Naive thymus-derived CD4-positive, alpha-beta T cell (primary cell): ENCODE data around the gene UBE3B. TPM values are rescaled to one million over a fixed set of nuclear protein-coding genes. Genes with fewer than 3 reads are reported as not detected.

ENCODE experiments used
- ATAC-seq: fragments of 150-1000 bp; cut with Tn5 transposase; 2 replicates; pipeline ENCODE4 v1.10.0; 2021; ENCODE audit warnings: mild to moderate bottlenecking, moderate library complexity
- CTCF ChIA-PET: fragments of 350-600 bp; sonication (Branson Sonifier 250); formaldehyde crosslinking; loops from one replicate; lab custom pipeline; 2021; ENCODE audit warnings: antibody characterized with exemption; lab: Charles Lee
- POLR2A ChIA-PET: fragments of 350-600 bp; sonication (Branson Sonifier 250); formaldehyde crosslinking; loops from one replicate; lab custom pipeline; 2021; ENCODE audit warnings: antibody characterized with exemption, inconsistent platforms; lab: Charles Lee
- DNase-seq, 9 donors: peaks; one replicate each; pipeline versions ENCODE4 v3.0.0 to v3.0.0-alpha.2; 2020 to 2022; ENCODE audit warnings: mixed read lengths in 1 of 9
- H3K27ac ChIP-seq: one replicate; pipeline ENCODE4 v1.7.0; 2013; ENCODE audit warnings: mild to moderate bottlenecking, low read depth, low read length, moderate library complexity
- H3K27me3 ChIP-seq, 2 donors: one replicate each; pipeline ENCODE4 v1.7.0; 2013; ENCODE audit warnings: low read length in 2 of 2, mild to moderate bottlenecking in 2 of 2, moderate library complexity in 2 of 2; ENCODE audit not compliant: control insufficient read depth in 2 of 2, insufficient read depth in 2 of 2
- H3K36me3 ChIP-seq, 3 experiments: 1 replicate in 2 of 3; 2 replicates in 1 of 3; pipeline ENCODE4 v1.7.0; 2013; ENCODE audit warnings: low read length in 3 of 3, mild to moderate bottlenecking in 3 of 3, moderate library complexity in 1 of 3; ENCODE audit not compliant: insufficient read depth in 3 of 3, control insufficient read depth in 2 of 3
- H3K4me1 ChIP-seq, 2 donors: one replicate each; pipeline ENCODE4 v1.7.0; 2013; ENCODE audit warnings: low read length in 2 of 2, mild to moderate bottlenecking in 2 of 2, moderate library complexity in 1 of 2; ENCODE audit not compliant: control insufficient read depth in 2 of 2, insufficient read depth in 2 of 2
- H3K4me3 ChIP-seq: 2 replicates; pipeline ENCODE4 v1.7.0; 2013; ENCODE audit warnings: mild to moderate bottlenecking, low read length
- H3K9me3 ChIP-seq, 3 experiments: 1 replicate in 2 of 3; 2 replicates in 1 of 3; pipeline ENCODE4 v1.7.0; 2013; ENCODE audit warnings: low read length in 3 of 3; ENCODE audit not compliant: control insufficient read depth in 2 of 3
- H3K27ac Mint-ChIP-seq, 9 donors: one replicate each; pipeline ENCODE4 v1.8.0; 2020 to 2022; ENCODE audit warnings: mixed read lengths in 9 of 9, mild to moderate bottlenecking in 8 of 9, moderate library complexity in 5 of 9, inconsistent platforms in 2 of 9
- H3K27me3 Mint-ChIP-seq, 5 donors: one replicate each; pipeline ENCODE4 v1.8.0; 2021 to 2022; ENCODE audit warnings: mixed read lengths in 5 of 5, mild to moderate bottlenecking in 1 of 5
- H3K36me3 Mint-ChIP-seq, 5 donors: one replicate each; pipeline ENCODE4 v1.8.0; 2020 to 2022; ENCODE audit warnings: mixed read lengths in 5 of 5, mild to moderate bottlenecking in 3 of 5, inconsistent platforms in 1 of 5
- H3K4me1 Mint-ChIP-seq, 7 donors: one replicate each; pipeline ENCODE4 v1.8.0; 2020 to 2022; ENCODE audit warnings: mixed read lengths in 7 of 7, mild to moderate bottlenecking in 3 of 7, inconsistent platforms in 1 of 7
- H3K4me3 Mint-ChIP-seq, 10 donors: one replicate each; pipeline ENCODE4 v1.8.0; 2020 to 2022; ENCODE audit warnings: mild to moderate bottlenecking in 10 of 10, mixed read lengths in 10 of 10, moderate library complexity in 6 of 10, inconsistent platforms in 2 of 10
- H3K9me3 Mint-ChIP-seq, 11 donors: one replicate each; pipeline ENCODE4 v1.8.0; 2020 to 2022; ENCODE audit warnings: mixed read lengths in 11 of 11, mild to moderate bottlenecking in 4 of 11, inconsistent platforms in 1 of 11, moderate library complexity in 1 of 11
- intact Hi-C, 2 donors: fragments of 100-400 bp; cut with micrococcal nuclease; formaldehyde crosslinking; loops; one replicate each; pipeline ENCODE4 v1.15.1; 2023
- polyA plus RNA-seq, 2 donors: library from polyadenylated mRNA; unstranded; fragments of 300-500 nt; fragmentation: Illumina TruSeq; gene quantifications; one replicate each; pipeline ENCODE4 v1.2.3, GENCODE V29; 2021
- total RNA-seq, 6 experiments: library from RNA in 5 of 6; stranded (reverse) in 5 of 6; gene quantifications; 1 replicate in 5 of 6; 2 replicates in 1 of 6; pipeline ENCODE4 v1.2.3 and lab custom pipeline; 2021 to 2026

UBE3B gene
- total and polyA plus RNA-seq, 7 experiments from 2014 or later = 20.2 to 62.8 (median 34.9) TPM

- Mint-ChIP-seq H3K27me3 (no peaks in the 10 kb centered on the region), H3K4me1 (peaks cover 0 to 2% (median 0%) of the 10 kb centered on the region in 7 donors), H3K36me3 (peaks cover 1 to 57% (median 12%) of the 10 kb centered on the region in 5 donors), H3K4me3 (no peak overlapping the region), H3K9me3 (no peaks in the 10 kb centered on the region), H3K27ac (no peak overlapping the region)
- CTCF ChIA-PET = no interaction called here
- Histone ChIP-seq H3K4me3 (no peak overlapping the region), H3K9me3 (no peaks in the 10 kb centered on the region), H3K36me3 (peaks cover 0 to 74% (median 4%) of the 10 kb centered on the region in 3 experiments), H3K27me3 (no peaks in the 10 kb centered on the region), H3K4me1 (no peaks in the 10 kb centered on the region), H3K27ac (no peak overlapping the region)
- DNase-seq (no peak), ATAC-seq (no peak)
- intact Hi-C loops = no loop called here
- POLR2A ChIA-PET = interaction anchor here (1.1 kb wide), 1 partner anchor 39 kb away, joined by 3 read pairs; no protein-coding TSS in a partner anchor
Observed at GRCh38 chr12:109582636-109583035, 105.2 kb downstream of the UBE3B start.

- ChIA-PET POLR2A (interaction anchor here (1.1 kb wide), 1 partner anchor 40 kb away, joined by 3 read pairs; no protein-coding TSS in a partner anchor), CTCF (no interaction called here)
- Mint-ChIP-seq H3K36me3 (peaks cover 4 to 59% (median 12%) of the 10 kb centered on the region in 5 donors), H3K27me3 (no peaks in the 10 kb centered on the region), H3K4me3 (no peak overlapping the region), H3K4me1 (peaks cover 0 to under 1% (median 0%) of the 10 kb centered on the region in 7 donors), H3K27ac (no peak overlapping the region), H3K9me3 (no peaks in the 10 kb centered on the region)
- Histone ChIP-seq H3K36me3 (peaks cover 0 to 75% (median 4%) of the 10 kb centered on the region in 3 experiments), H3K27me3 (no peaks in the 10 kb centered on the region), H3K27ac (no peak overlapping the region), H3K4me3 (no peak overlapping the region), H3K4me1 (no peaks in the 10 kb centered on the region), H3K9me3 (no peaks in the 10 kb centered on the region)
- intact Hi-C loops = no loop called here
- DNase-seq (no peak), ATAC-seq (no peak)
Observed at GRCh38 chr12:109583733-109584132, 106.3 kb downstream of the UBE3B start.

Other genes starting within 250 kb of the UBE3B start
- not detected for gene FOXN4, start 168.3 kb upstream of the UBE3B start, total RNA-seq
- gene FOXN4, start 168.3 kb upstream of the UBE3B start, polyA plus RNA-seq = not detected
- gene MYO1H, start 129.7 kb upstream of the UBE3B start, total RNA-seq = under 1 TPM in 1 of 5 experiments, not detected in 4; 0.49 TPM
- not detected for gene MYO1H, start 129.7 kb upstream of the UBE3B start, polyA plus RNA-seq
- gene KCTD10, start 334 bp upstream of the UBE3B start, total RNA-seq = 10 to 100 TPM; 28.6 to 41.1 (median 29.1) TPM
- 10 to 100 TPM; 15.4 to 22.5 TPM for gene KCTD10, start 334 bp upstream of the UBE3B start, polyA plus RNA-seq
- 10 to 100 TPM; 13.5 to 24.7 (median 20.1) TPM for gene MMAB, start 95.9 kb downstream of the UBE3B start, total RNA-seq
- 10 to 100 TPM; 26.6 to 43.3 TPM for gene MMAB, start 95.9 kb downstream of the UBE3B start, polyA plus RNA-seq
- 10 to 100 TPM; 10.0 to 14.8 (median 11.7) TPM for gene MVK, start 96.2 kb downstream of the UBE3B start, total RNA-seq
- 1 to 10 TPM; 1.7 to 3.4 TPM for gene MVK, start 96.2 kb downstream of the UBE3B start, polyA plus RNA-seq
- 1 to 10 TPM in 2 of 5 experiments, under 1 TPM in 3; 0.24 to 1.6 (median 0.80) TPM for gene FAM222A, start 236.2 kb downstream of the UBE3B start, total RNA-seq
- under 1 TPM; 0.08 to 0.09 TPM for gene FAM222A, start 236.2 kb downstream of the UBE3B start, polyA plus RNA-seq